GM10266 (cell line): Measurements from ENCODE around the gene PLXDC2.

Experiments
- DNase-seq: peaks from one replicate; pipeline ENCODE4 v3.0.0; 2012; ENCODE audit errors: extremely low spot score
- CTCF ChIP-seq: IDR thresholded peaks from 2 replicates; pipeline ENCODE4 v1.5.1; 2012; ENCODE audit warnings: mild to moderate bottlenecking, low read depth; ENCODE audit not compliant: control insufficient read depth, insufficient read depth; ENCODE audit errors: missing control alignments

Gene PLXDC2

GRCh38 chr10:20232079-20232705, 416.0 kb downstream of the PLXDC2 start:
- TF ChIP-seq CTCF = no peak
- DNase-seq = no peak

- no peak for TF ChIP-seq CTCF
- DNase-seq = no peak
Measured at GRCh38 chr10:20233423-20233822, 417.2 kb downstream of the PLXDC2 start.

GRCh38 chr10:20234579-20234978, 418.3 kb downstream of the PLXDC2 start:
- no peak for DNase-seq
- TF ChIP-seq CTCF = no peak

GRCh38 chr10:20237091-20237570, 420.9 kb downstream of the PLXDC2 start:
- no peak for DNase-seq
- TF ChIP-seq CTCF = no peak

- TF ChIP-seq CTCF = no peak
- DNase-seq = no peak
Measured at GRCh38 chr10:20237586-20237985, 421.4 kb downstream of the PLXDC2 start.

GRCh38 chr10:20240643-20241042, 424.4 kb downstream of the PLXDC2 start:
- no peak for TF ChIP-seq CTCF
- DNase-seq = no peak

- TF ChIP-seq CTCF = no peak
- no peak for DNase-seq
Measured at GRCh38 chr10:20247454-20247853, 431.2 kb downstream of the PLXDC2 start.
